ENCODE results near the gene BANP. TPM values are rescaled to one million over a fixed set of nuclear protein-coding genes. Genes with fewer than 3 reads are reported as not detected.
"Not testable (repeated sequence)": the region's sequence is repeated elsewhere in the genome, so short reads cannot be mapped to it uniquely, and the experiment has no call there.

Gene BANP
- total RNA-seq, 2 experiments from 2014 or later: 35.1 to 38.6 TPM

- CTCF ChIA-PET; intact Hi-C loops (cut with micrococcal nuclease); H3K27ac Mint-ChIP-seq; H3K36me3 Mint-ChIP-seq (ENCODE audit: low read depth); H3K27me3 Mint-ChIP-seq (ENCODE audit: low read depth); DNase-seq; H3K9me3 Mint-ChIP-seq; H3K4me3 Mint-ChIP-seq: not testable (repeated sequence)
- peaks cover 10% of the 10 kb centered on the region for H3K4me1 Mint-ChIP-seq (ENCODE audit: low read depth)
Measured at GRCh38 chr16:88025828-88026555, 74.8 kb downstream of the BANP start.

GRCh38 chr16:88026964-88027938 lies 76.0 kb downstream of the BANP start:
- H3K9me3 Mint-ChIP-seq: no peaks in the 10 kb centered on the region
- no peak overlapping the region for H3K4me3 Mint-ChIP-seq

GRCh38 chr16:88028177-88028930 lies 77.1 kb downstream of the BANP start:
- H3K27ac Mint-ChIP-seq; H3K9me3 Mint-ChIP-seq; H3K36me3 Mint-ChIP-seq (ENCODE audit: low read depth); intact Hi-C loops (cut with micrococcal nuclease); H3K4me3 Mint-ChIP-seq; CTCF ChIA-PET; H3K27me3 Mint-ChIP-seq (ENCODE audit: low read depth); DNase-seq: not testable (repeated sequence)
- H3K4me1 Mint-ChIP-seq (ENCODE audit: low read depth): peaks cover 10% of the 10 kb centered on the region

More at GRCh38 chr16:88026964-88027938, 76.0 kb downstream of the BANP start:
- intact Hi-C loops (cut with micrococcal nuclease): no loop called here
- H3K27me3 Mint-ChIP-seq (ENCODE audit: low read depth): no peaks in the 10 kb centered on the region
- H3K36me3 Mint-ChIP-seq (ENCODE audit: low read depth): peaks cover 7% of the 10 kb centered on the region
- DNase-seq: no peak
- H3K27ac Mint-ChIP-seq: no peak overlapping the region
- H3K4me1 Mint-ChIP-seq (ENCODE audit: low read depth): peaks cover 10% of the 10 kb centered on the region
- CTCF ChIA-PET: no interaction called here

GRCh38 chr16:88030498-88030897 lies 79.3 kb downstream of the BANP start:
- no peaks in the 10 kb centered on the region for H3K9me3 Mint-ChIP-seq
- H3K27ac Mint-ChIP-seq: no peak overlapping the region
- DNase-seq: no peak
- peaks cover 16% of the 10 kb centered on the region for H3K36me3 Mint-ChIP-seq (ENCODE audit: low read depth)
- intact Hi-C loops (cut with micrococcal nuclease): no loop called here
- H3K4me3 Mint-ChIP-seq: no peak overlapping the region
- H3K27me3 Mint-ChIP-seq (ENCODE audit: low read depth): no peaks in the 10 kb centered on the region
- CTCF ChIA-PET: no interaction called here
- H3K4me1 Mint-ChIP-seq (ENCODE audit: low read depth): peaks cover 7% of the 10 kb centered on the region

- H3K4me1 Mint-ChIP-seq (ENCODE audit: low read depth); DNase-seq; H3K4me3 Mint-ChIP-seq; H3K9me3 Mint-ChIP-seq; H3K27me3 Mint-ChIP-seq (ENCODE audit: low read depth); H3K27ac Mint-ChIP-seq; CTCF ChIA-PET; intact Hi-C loops (cut with micrococcal nuclease): not testable (repeated sequence)
- H3K36me3 Mint-ChIP-seq (ENCODE audit: low read depth): peaks cover 17% of the 10 kb centered on the region
Measured at GRCh38 chr16:88030961-88031360, 79.7 kb downstream of the BANP start.

GRCh38 chr16:88033003-88033740 lies 81.9 kb downstream of the BANP start:
- H3K36me3 Mint-ChIP-seq (ENCODE audit: low read depth): peaks cover 12% of the 10 kb centered on the region
- intact Hi-C loops (cut with micrococcal nuclease); H3K27me3 Mint-ChIP-seq (ENCODE audit: low read depth); H3K4me3 Mint-ChIP-seq; DNase-seq; CTCF ChIA-PET; H3K27ac Mint-ChIP-seq; H3K4me1 Mint-ChIP-seq (ENCODE audit: low read depth); H3K9me3 Mint-ChIP-seq: not testable (repeated sequence)

GRCh38 chr16:88034770-88035169 lies 83.5 kb downstream of the BANP start:
- H3K36me3 Mint-ChIP-seq (ENCODE audit: low read depth): peaks cover 13% of the 10 kb centered on the region
- H3K27ac Mint-ChIP-seq: no peak overlapping the region
- no peak overlapping the region for H3K4me3 Mint-ChIP-seq
- no peaks in the 10 kb centered on the region for H3K4me1 Mint-ChIP-seq (ENCODE audit: low read depth)
- no peaks in the 10 kb centered on the region for H3K9me3 Mint-ChIP-seq
- no peak for DNase-seq
- H3K27me3 Mint-ChIP-seq (ENCODE audit: low read depth): no peaks in the 10 kb centered on the region
- intact Hi-C loops (cut with micrococcal nuclease): no loop called here
- CTCF ChIA-PET: no interaction called here

GRCh38 chr16:88035292-88035691 lies 84.1 kb downstream of the BANP start:
- no peak overlapping the region for H3K27ac Mint-ChIP-seq
- no peaks in the 10 kb centered on the region for H3K27me3 Mint-ChIP-seq (ENCODE audit: low read depth)
- DNase-seq: no peak
- H3K4me1 Mint-ChIP-seq (ENCODE audit: low read depth): no peaks in the 10 kb centered on the region
- no peaks in the 10 kb centered on the region for H3K9me3 Mint-ChIP-seq
- H3K36me3 Mint-ChIP-seq (ENCODE audit: low read depth): peaks cover 13% of the 10 kb centered on the region
- CTCF ChIA-PET: no interaction called here
- H3K4me3 Mint-ChIP-seq: no peak overlapping the region
- intact Hi-C loops (cut with micrococcal nuclease): no loop called here

- CTCF ChIA-PET; H3K4me3 Mint-ChIP-seq; H3K4me1 Mint-ChIP-seq (ENCODE audit: low read depth); H3K27me3 Mint-ChIP-seq (ENCODE audit: low read depth); H3K27ac Mint-ChIP-seq; DNase-seq; intact Hi-C loops (cut with micrococcal nuclease); H3K9me3 Mint-ChIP-seq: not testable (repeated sequence)
- H3K36me3 Mint-ChIP-seq (ENCODE audit: low read depth): peaks cover 13% of the 10 kb centered on the region
Measured at GRCh38 chr16:88035884-88036639, 84.8 kb downstream of the BANP start.

GRCh38 chr16:88036640-88036996 lies 85.4 kb downstream of the BANP start:
- H3K4me3 Mint-ChIP-seq; H3K27me3 Mint-ChIP-seq (ENCODE audit: low read depth); intact Hi-C loops (cut with micrococcal nuclease); H3K4me1 Mint-ChIP-seq (ENCODE audit: low read depth); H3K9me3 Mint-ChIP-seq; H3K27ac Mint-ChIP-seq; CTCF ChIA-PET; DNase-seq: not testable (repeated sequence)
- H3K36me3 Mint-ChIP-seq (ENCODE audit: low read depth): peaks cover 13% of the 10 kb centered on the region

- H3K27ac Mint-ChIP-seq; H3K4me3 Mint-ChIP-seq; H3K4me1 Mint-ChIP-seq (ENCODE audit: low read depth); H3K27me3 Mint-ChIP-seq (ENCODE audit: low read depth); intact Hi-C loops (cut with micrococcal nuclease); CTCF ChIA-PET; DNase-seq; H3K9me3 Mint-ChIP-seq: not testable (repeated sequence)
- peaks cover 13% of the 10 kb centered on the region for H3K36me3 Mint-ChIP-seq (ENCODE audit: low read depth)
Measured at GRCh38 chr16:88037359-88037758, 86.1 kb downstream of the BANP start.
